ENCODE data around the gene HLA-E.

DNA sequence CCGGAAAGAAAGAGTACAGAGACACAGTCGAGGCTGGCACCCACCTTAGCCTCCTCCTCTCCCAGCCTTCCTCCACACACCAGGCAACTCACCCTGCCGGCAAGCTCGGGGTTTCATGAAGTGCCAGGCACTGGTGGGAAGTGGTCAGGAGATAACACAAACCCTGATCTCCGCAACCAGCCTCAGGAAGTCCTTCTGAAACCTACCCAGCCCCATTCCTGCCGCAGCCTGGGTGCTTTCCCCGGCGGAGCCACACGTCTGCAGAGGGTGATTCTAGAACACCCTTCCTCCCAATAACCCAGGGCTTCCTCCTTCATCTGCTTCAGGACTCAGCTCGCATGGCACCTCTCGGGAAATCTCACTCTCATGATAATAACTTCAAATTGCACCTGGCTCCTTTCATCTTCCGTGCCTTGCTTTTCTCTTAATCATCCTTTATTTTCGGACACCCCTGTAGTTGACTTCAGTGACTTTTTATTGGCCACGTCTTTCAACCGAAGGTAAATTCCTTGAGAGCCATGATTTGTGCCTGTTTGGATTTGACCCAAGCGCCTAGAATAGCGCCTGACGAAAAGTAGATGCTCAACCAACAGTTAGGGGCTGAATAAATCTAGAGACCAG, 8.7 kb upstream of the HLA-E start:
- TF ChIP-seq, protein P1, sequence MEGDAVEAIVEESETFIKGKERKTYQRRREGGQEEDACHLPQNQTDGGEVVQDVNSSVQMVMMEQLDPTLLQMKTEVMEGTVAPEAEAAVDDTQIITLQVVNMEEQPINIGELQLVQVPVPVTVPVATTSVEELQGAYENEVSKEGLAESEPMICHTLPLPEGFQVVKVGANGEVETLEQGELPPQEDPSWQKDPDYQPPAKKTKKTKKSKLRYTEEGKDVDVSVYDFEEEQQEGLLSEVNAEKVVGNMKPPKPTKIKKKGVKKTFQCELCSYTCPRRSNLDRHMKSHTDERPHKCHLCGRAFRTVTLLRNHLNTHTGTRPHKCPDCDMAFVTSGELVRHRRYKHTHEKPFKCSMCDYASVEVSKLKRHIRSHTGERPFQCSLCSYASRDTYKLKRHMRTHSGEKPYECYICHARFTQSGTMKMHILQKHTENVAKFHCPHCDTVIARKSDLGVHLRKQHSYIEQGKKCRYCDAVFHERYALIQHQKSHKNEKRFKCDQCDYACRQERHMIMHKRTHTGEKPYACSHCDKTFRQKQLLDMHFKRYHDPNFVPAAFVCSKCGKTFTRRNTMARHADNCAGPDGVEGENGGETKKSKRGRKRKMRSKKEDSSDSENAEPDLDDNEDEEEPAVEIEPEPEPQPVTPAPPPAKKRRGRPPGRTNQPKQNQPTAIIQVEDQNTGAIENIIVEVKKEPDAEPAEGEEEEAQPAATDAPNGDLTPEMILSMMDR (IDR thresholded peaks at IDR 0.05) = no peak
- no peak for TF ChIP-seq POLR2A (IDR thresholded peaks at IDR 0.05)
